ENCODE measurements around the gene RBM42.

RBM42 gene

DNA sequence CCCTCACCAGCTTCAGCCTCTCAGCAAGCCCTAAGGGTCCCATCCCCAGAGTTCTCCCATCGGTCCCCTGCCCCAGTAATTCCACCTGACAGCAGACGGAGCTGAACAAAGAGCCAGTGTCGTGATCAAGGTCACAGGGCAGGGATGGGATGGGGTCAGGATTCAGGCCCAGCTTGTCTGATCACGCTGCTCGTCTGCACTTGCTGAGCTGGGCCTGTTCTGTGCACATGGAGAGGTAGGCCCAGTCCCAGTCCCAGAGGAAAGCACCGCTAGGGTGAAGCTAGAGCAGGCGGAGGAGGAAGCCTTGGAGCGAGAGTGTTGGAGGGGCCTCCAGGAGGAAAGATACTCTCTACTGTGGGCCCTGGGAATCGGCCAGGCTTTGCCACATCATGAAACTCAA is 7.1 kb upstream of the RBM42 start:
- no peak for DNase-seq (ENCODE audit: low read depth)

DNA sequence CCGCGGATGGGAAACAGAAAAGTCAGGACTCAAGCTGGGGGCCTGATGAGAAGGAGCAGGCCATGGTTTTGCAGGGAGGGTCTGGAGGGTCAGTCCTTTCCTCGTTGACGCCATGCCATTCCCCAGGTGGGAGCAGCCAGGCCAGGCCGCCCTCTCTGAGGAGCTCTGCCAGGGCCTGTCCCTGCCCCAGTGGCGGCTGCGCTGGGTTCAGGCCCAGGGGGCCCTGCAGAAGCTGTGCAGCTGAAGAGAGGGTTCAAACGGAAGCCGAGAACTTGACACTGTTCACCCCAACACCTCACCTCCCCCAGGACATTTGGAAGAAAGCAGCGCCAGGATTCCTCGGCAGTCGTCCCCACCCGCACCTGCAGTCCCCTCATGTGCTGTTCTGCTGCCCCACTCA is 6.1 kb upstream of the RBM42 start:
- DNase-seq (ENCODE audit: low read depth): no peak

DNA sequence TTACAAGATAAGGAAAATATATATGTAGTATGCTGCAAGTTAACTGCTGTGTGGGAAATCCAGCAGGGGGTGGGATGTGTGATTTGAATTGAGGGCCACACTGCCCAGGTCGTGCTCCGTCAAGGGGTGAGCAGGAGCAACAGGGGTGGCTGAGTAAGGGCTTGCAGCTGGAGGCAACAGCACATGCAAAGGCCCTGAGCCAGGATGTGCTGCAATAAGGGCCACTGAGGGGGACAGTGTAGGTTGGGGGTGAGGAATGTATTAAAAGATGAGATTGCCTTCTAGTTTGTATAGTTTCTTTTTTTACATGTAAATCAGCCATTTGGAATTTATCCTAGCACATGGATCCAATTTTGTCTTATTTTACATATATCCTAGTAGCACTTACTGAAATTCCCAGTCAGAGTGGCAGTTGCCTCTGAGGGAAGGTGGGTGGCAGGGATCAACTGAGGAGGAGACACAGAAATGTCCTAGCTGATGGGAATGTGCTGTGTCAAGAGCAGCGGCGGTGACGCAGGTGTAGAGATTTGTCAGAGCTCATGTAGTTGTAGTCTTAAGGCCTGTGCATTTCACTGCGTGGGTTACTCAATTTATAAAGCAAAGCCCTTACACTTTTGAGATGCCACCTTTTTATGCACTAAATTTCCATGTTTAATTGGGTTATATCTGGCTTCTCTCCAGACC is 5.4 kb upstream of the RBM42 start:
- DNase-seq (ENCODE audit: low read depth): no peak

DNA sequence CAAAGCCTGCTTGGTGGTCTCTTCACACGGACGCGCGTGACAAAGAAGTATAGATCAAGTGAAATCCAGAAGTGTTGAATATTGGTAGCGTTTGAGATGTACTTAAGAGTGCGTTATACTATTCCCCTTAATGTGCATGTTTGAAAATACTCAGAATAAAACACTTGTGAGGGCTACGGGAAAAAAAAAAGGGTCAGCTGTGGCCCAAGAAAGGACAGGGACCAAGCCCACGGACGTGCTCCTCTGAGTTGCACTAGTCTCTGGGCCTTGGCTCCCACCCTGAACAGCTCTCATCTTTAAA is 622 bp upstream of the RBM42 start:
- no peak for DNase-seq (ENCODE audit: low read depth)

DNA sequence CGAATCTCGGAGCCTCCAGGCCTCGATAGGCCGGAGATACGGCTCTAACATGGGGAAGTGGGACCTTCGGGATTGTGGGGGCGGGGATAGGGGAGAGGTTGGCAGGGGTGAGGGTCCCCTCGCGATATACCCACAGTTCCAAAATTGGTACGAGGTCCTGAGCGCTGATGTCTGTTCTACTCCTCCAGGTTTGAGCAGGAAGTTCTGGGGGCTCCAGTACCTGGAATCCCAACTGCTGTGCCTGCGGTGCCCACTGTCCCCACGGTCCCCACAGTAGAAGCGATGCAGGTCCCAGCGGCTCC is 447 bp downstream of the RBM42 start:
- DNase-seq (ENCODE audit: low read depth): no peak

DNA sequence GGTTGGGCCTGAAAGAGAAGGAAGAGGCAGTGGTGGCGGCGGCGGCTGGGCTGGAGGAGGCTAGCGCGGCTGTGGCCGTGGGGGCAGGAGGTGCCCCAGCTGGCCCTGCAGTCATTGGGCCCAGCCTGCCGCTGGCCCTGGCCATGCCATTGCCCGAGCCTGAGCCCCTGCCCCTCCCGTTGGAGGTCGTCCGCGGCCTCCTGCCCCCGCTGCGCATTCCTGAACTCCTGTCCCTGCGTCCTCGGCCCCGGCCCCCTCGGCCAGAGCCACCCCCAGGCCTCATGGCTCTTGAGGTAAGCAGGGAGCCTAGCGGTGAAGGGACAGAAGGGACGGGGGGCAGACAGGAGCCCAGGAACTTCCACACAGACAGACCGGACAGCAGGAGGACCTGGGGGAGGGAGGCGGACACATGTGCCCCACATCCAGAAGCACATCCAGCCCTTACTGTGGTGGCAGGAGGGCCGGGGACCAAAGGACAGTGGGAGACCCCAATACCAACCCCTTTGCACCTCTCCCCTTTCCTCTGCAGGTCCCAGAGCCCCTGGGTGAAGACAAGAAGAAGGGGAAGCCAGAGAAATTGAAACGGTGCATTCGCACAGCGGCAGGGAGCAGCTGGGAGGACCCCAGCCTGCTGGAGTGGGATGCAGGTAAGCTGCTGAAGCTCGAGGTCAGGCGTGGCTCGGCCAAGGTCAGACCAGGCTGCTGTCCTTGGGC is 5.0 kb downstream of the RBM42 start:
- no peak for DNase-seq (ENCODE audit: low read depth)

DNA sequence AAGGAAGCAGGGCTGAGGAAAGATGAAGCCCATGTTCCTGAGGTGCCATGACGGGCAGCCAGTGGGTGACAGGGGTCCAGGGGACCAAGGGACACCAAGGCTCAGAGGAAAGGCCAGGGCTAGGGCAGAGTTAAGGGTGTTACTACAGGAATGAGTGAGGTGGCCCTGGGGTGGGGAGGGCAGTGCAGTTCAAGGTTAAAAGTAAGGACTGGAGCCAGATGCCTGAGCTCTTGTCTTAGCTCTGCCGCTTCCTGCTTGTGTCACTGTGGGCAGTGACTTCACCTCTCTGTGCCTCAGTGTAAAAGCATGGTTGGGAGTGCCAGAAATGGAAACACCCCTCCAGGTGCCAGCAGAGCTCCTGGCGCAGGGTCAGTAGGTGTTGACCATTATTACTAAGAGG is 7.8 kb downstream of the RBM42 start:
- DNase-seq (ENCODE audit: low read depth): no peak

DNA sequence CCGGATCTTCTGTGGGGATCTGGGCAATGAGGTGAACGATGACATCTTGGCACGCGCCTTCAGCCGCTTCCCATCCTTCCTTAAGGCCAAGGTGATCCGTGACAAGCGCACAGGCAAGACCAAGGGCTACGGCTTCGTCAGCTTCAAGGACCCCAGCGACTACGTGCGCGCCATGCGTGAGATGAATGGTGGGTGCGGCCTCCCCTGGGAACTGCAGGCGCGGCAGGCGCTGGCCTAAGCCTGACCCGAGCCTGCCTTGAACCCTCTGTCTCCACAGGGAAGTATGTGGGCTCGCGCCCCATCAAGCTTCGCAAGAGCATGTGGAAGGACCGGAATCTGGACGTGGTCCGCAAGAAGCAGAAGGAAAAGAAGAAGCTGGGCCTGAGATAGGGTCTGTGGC is 8.3 kb downstream of the RBM42 start:
- no peak for DNase-seq (ENCODE audit: low read depth)

DNA sequence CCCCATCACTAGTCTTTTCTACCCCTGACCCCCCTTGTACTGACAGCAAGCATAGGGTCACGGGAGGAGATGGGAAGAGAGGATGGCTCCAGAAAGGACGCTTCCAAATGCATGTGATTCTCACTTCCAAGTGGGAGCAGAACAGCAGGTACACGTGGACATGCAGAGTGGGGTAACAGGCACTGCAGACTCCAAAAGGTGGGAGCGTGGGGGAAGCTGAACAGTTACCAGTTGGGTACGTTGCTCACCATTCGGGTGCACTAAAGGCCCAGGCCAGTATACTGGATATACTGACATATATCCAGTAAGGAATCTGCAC is 10.4 kb downstream of the RBM42 start:
- no peak for DNase-seq (ENCODE audit: low read depth)

DNA sequence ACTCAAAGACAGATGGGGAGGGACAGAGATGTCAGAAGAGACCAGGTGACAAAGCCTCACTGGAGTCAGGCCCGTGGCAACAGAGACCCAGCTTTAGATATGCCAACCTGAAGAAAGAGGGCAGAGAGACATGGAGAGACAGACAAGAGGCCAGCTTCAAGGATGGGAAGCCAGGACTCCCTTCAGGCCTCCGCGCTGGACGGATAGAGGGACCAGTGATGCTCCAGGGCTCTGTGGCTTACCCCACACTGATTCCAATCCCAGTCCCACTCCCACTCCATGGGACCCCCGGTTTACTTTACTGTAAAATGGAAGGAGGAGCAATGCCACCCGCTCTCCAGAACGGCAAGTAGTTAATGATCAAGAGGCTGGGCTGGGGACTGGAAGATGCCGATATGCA is 11.0 kb downstream of the RBM42 start:
- DNase-seq (ENCODE audit: low read depth): no peak

DNA sequence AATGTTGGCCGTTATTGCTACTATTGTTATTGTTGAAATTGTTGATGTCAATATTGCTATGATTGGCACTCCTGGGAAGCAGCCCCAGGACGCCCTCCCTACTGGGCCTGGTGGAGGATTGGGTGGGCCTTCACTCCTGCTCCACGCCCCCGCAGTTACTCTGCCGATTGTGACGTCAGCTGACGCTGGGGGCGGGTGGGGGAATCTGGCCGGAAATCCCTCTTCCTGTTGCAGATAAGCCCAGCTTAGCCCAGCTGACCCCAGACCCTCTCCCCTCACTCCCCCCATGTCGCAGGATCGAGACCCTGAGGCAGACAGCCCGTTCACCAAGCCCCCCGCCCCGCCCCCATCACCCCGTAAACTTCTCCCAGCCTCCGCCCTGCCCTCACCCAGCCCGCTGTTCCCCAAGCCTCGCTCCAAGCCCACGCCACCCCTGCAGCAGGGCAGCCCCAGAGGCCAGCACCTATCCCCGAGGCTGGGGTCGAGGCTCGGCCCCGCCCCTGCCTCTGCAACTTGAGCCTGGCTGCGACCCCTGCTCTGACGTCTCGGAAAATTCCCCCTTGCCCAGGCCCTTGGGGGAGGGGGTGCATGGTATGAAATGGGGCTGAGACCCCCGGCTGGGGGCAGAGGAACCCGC is 12.8 kb downstream of the RBM42 start, which contains the start of gene ETV2:
Gene ETV2 (plus strand): TSS at position 231 of the 637 bp plus-strand sequence. CDS start 716 bp downstream, outside the sequence.
- DNase-seq (ENCODE audit: low read depth): peak; percentile 36

DNA sequence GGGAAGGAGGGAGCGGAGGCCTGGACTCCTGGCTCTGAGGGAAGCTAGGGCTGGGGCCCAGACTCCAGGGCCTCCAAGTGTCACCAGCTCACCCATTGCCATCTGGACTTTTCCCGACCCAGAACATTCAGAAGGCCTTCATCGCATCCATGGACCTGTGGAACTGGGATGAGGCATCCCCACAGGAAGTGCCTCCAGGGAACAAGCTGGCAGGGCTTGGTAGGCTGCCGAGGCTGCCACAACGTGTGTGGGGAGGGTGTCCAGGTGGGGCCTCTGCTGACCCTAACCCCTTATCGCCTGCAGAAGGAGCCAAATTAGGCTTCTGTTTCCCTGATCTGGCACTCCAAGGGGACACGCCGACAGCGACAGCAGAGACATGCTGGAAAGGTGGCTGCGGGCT is 13.5 kb downstream of the RBM42 start:
- no peak for DNase-seq (ENCODE audit: low read depth)

DNA sequence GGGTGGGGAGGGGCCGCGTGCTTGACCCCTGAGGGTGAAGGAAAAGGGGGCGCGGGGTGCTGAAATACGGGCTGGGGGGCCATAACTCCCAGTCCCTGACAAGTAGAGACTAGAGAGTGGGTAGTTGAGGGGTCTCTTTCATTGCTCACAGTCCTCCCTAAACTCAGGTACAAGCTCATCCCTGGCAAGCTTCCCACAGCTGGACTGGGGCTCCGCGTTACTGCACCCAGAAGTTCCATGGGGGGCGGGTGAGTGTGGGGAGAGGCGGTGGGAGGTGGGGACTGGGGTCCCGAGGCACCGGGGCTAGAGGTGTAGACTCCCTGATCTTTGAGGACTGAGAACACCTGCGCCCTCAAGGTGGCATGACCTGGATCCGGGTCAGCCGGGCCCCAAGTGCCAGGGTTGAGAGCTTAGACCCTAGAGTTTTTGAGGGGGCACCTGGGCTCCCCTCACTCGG is 14.0 kb downstream of the RBM42 start:
- no peak for DNase-seq (ENCODE audit: low read depth)

DNA sequence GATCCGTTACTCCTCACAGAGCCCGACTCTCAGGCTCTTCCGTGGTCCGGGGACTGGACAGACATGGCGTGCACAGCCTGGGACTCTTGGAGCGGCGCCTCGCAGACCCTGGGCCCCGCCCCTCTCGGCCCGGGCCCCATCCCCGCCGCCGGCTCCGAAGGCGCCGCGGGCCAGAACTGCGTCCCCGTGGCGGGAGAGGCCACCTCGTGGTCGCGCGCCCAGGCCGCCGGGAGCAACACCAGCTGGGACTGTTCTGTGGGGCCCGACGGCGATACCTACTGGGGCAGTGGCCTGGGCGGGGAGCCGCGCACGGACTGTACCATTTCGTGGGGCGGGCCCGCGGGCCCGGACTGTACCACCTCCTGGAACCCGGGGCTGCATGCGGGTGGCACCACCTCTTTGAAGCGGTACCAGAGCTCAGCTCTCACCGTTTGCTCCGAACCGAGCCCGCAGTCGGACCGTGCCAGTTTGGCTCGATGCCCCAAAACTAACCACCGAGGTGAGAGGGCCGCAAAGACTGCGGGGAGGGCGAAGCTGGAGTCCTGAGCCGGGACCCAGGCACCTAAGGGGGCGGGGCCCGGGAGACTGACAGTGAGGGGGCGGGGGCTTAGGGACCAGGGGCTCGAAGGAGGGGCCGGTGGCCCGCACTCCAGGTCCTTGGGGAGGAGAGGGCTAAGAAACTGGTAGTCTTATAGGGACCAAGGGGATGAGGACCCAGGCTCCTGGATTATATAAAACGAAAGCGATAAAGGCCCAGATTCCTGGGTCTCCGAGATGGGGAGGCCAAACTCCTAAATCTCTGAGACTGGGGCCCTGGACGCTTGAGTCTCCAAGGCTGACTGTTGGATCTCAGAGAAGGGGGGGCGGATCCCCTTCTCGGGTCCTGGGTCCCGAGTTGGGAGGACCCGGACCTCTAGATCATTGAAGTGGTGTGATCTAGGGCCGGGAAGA is 14.7 kb downstream of the RBM42 start:
- peak; percentile 70 for DNase-seq (ENCODE audit: low read depth)

DNA sequence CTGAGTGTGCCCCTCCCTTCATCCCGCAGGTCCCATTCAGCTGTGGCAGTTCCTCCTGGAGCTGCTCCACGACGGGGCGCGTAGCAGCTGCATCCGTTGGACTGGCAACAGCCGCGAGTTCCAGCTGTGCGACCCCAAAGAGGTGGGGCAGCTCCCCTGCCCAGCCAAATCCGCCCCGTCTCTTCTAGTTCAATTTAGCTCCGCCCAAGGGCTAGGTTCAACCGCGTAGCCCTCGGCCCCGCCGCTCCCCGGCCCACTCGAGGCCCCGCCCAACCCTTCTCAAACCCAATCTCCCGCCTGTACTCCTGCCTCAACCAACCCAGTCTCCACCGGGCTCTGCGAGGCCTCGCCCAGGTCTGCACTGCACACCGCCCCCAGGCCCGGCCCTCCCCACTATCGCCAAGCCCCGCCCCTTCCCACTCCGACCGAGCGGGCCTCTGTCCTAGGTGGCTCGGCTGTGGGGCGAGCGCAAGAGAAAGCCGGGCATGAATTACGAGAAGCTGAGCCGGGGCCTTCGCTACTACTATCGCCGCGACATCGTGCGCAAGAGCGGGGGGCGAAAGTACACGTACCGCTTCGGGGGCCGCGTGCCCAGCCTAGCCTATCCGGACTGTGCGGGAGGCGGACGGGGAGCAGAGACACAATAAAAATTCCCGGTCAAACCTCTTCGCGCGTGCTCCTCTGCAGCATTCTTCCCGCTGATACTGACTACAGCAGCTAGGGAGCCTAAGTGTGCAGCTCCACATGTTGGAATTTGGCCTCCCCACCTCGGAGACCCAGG is 15.6 kb downstream of the RBM42 start:
- DNase-seq (ENCODE audit: low read depth): peak; percentile 84

DNA sequence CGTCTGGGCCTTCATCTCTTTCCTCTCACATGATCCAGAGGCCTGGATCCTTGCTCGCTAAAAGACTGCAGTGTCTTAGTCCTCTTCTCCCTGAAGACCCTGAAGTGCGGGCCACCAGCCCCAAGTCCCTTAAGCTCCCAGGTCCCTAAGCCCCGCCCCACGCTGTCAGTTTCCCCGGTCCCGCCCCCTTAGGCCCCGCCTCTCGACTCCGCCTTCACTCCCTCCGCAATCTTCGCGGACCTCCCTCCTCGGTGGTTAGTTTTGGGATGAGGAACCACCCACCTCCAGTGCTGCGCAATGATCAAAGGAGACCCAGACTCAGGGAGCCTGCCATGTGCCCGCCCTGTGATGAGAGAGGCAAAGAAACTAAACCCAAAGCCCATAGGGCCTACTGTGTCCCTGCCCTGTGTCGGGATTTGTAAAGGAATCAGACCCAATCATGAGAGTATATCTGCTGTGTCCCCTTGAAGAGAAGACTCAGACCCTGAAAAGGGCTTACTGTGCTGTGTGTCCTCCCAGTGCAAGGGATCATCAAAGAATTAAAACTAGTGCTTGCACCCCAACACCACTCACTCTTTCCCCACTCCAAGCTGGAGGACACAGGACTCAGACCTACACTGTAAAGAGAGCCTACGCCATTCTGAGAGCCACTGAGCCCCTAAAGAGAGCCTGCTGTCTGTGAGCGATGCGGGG is 16.3 kb downstream of the RBM42 start:
- DNase-seq (ENCODE audit: low read depth): peak; percentile 55

DNA sequence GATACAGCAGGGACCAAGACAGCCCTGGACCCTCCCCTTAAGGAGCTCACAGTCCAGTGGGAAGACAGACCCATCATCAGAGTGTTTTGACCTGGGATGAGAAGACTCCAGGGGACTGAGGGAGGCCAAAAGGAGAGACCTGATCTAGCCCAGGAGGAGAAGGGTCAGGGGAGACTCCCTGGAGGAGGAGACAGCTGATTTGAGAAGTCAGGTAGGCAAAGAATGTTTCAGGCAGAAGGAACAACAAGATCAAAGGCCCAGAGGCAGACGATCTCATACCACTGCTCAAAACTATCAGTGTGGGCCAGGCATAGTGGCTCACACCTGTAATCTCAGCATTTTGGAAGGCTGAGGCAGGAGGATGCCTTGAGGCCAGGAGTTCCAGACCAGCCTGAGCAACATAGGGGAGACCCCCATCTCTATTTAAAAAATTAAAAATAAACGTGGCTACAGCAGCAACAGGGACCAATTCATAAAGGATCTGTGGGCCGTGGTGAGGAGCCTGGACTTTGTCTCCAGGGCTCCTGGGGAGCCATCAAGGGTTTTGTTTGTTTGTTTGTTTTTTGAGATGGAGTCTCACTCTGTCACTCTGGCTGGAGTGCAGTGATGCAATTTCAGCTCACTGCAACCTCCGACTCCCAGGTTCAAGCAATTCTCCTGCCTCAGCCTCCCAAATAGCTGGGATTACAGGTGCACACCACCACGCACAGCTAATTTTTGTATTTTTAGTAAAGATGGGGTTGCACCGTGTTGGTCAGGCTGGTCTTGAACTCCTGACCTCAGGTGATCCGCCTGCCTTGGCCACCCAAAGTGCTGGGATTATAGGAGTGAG is 17.1 kb downstream of the RBM42 start:
- DNase-seq (ENCODE audit: low read depth): no peak

DNA sequence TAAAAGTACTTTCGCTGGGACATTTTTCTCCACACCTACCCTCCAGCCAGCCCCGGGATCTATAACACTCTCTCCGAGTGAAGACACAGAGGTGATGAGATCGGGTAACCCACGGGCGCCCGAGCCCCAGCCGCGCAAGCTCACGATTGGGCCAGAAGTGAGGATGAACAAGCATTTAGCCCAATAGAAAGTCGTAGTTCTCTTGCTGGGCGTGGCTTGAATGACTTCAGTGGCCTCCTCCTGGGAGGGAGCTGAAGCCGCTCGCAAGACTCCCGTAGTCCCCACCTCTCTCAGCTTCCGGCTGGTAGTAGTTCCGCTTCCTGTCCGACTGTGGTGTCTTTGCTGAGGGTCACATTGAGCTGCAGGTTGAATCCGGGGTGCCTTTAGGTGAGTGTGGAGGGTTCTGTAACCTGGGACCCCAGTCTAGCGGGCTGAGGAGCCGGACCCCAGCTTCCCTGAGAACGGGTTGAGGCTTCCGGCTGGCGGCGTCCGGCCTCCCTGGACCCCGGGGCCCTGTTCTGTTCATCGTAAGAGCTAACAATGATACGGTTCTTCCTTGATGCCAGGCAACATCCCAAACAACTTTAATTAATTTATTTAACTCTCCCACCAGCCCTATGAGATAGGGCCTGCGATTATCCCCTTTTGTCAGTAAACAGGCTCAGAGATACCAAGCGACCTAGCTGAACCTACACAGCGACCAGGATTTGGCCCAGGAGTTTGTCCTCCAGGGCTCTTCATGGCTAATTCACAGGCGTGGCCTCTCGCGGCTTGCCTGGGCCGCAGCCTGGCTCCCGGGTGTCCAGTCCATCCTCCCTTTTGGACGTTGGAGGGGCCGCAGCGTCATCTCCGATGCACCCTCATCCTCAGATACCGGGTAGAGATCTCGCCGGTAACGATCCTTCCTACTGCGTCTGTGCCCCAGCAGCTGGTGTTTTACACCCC is 19.5 kb downstream of the RBM42 start, which contains the start of gene COX6B1:
Gene COX6B1 (plus strand): TSS at position 307 of the 945 bp plus-strand sequence. CDS start 2,921 bp downstream, outside the sequence.
- peak; percentile 77 for DNase-seq (ENCODE audit: low read depth)

DNA sequence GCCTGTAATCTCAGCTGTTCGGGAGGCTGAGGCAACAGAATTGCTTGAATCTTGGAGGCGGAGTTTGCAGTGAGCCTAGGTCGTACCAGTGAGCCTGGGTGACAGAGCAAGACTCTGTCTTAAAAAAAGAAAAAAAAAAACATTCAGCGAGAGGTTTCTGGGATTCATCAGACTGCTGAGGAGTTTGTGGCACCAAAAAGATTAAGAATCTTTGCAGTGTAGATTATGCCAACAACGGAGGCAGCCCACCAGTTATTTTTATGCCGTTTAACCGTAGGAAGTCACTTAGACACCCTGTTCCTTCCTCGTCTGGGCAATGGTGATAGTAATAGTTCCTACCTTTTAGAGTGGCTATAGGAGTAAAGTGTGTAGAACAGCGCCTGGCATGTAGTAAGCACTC is 21.7 kb downstream of the RBM42 start:
- DNase-seq (ENCODE audit: low read depth): no peak

Measured in stimulated activated CD8-positive, alpha-beta memory T cell treated with anti-CD3 and anti-CD28 coated beads, Interleukin-12 subunit alpha, Interleukin-12 subunit beta, amount 100 ng/mL, for 4 hours (primary cell).